Loucy (cell line): ENCODE data around the gene CEP128.

ENCODE experiments used
- CTCF ChIP-seq: fragments of 200-600 bp; sonication (generic); conservative IDR thresholded peaks from 2 replicates; pipeline ENCODE4 v1.5.1; 2014; ENCODE audit warnings: mild to moderate bottlenecking, antibody characterized with exemption, low read length
- EZH2phosphoT487 ChIP-seq: fragments of 200-600 bp; IDR thresholded peaks from 2 replicates; pipeline ENCODE4 v1.6.1; 2018; ENCODE audit warnings: antibody characterized with exemption, mild to moderate bottlenecking, moderate library complexity, borderline replicate concordance

- TF ChIP-seq CTCF (no peak), EZH2phosphoT487 (no peak)
Measured at GRCh38 chr14:80560800-80561657, 380.5 kb downstream of the CEP128 start.
